ENCODE results near the gene EHMT1.
"Not testable (repeated sequence)": the region's sequence is repeated elsewhere in the genome, so short reads cannot be mapped to it uniquely, and the experiment has no call there.

EHMT1 gene

DNA sequence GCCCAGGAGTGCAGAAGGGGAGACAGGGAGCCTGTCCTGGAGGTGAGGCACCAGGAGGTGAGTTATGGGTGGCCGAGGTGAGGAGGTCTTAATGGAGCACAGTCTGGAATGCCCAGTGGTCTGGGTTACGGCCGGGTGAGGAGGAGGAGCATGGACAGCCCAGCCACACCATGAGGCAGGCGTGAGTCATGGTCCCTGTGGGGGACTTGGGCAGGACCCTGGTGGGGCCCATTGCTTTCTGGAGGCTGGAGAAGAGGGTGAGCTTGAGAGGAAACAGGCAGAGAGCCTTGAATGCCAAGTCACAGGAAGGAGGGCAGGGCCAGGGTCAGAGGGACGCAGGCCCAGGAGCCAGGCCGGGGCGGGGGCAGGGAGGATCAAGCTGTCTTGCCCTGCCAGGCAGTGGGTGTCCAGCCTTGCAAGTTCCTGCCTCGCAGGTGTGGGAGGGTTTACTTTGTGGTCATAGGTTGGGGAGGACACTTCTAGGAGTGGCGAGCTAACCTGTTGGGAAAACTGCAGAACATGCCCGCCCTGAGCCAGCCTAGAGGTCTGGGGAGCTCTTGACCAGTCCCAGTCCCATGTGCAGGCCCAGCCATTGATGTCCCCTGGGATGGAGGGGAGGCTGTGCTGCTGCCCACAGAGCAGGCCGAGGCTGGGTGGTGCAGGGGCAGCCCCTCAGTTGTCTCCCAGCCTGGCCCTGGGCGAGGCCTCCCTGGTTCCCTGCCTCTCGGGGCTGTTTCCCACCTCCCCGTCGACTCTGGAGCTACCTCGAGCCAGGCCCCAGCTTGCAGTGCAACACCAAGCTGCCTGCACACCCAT lies 261.6 kb downstream of the EHMT1 start:
- no peak for TF ChIP-seq CTCF (IDR thresholded peaks at IDR 0.05; ENCODE audit: low read depth, low read length, missing control alignments)
- in situ Hi-C loops (cut with HindIII; ENCODE audit: low pct_ligation_motif_present, low sequenced_read_pairs) = no loop called here
- H3K27me3 ChIP-seq (replicated peaks) = no peaks in the 10 kb centered on the region
- H3K27ac ChIP-seq = no peak overlapping the region
- DNase-seq = no peak
- no peak overlapping the region for H3K4me3 ChIP-seq (ENCODE audit: low read depth, low read length)
- no peaks in the 10 kb centered on the region for H3K36me3 ChIP-seq (replicated peaks)

DNA sequence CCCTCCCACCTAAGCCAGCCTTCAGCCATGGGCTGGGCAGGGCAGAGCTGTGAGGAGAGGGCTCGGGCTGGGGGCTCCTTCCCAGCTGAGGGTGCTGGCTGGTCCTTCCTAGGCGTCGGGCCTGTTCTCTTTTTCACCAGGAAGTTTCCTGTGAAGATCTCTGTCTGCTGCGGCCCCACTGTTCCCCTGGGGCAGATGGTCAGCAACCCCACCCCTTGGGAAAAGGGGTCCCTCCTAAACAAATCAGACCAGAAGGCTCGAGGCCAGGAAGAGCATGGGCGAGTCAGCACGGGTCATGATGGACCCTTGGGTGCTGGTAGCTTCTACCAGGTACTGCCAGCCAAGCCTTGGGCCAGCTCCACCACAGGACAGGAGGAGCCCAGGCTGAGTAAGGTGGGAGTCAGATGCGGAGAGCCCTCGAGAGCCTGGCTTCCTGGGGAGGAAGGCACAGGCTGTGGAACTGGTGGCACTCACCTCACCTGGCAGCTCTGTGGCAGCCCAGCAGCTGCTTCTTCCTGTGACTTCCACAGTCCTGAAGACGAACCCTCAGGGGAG lies 262.2 kb downstream of the EHMT1 start:
- Histone ChIP-seq H3K4me3 (ENCODE audit: low read depth, low read length) (no peak overlapping the region), H3K36me3 (replicated peaks) (no peaks in the 10 kb centered on the region), H3K27ac (no peak overlapping the region), H3K27me3 (replicated peaks) (no peaks in the 10 kb centered on the region)
- in situ Hi-C loops (cut with HindIII; ENCODE audit: low pct_ligation_motif_present, low sequenced_read_pairs) = no loop called here
- DNase-seq = no peak
- no peak for TF ChIP-seq CTCF (IDR thresholded peaks at IDR 0.05; ENCODE audit: low read depth, low read length, missing control alignments)

DNA sequence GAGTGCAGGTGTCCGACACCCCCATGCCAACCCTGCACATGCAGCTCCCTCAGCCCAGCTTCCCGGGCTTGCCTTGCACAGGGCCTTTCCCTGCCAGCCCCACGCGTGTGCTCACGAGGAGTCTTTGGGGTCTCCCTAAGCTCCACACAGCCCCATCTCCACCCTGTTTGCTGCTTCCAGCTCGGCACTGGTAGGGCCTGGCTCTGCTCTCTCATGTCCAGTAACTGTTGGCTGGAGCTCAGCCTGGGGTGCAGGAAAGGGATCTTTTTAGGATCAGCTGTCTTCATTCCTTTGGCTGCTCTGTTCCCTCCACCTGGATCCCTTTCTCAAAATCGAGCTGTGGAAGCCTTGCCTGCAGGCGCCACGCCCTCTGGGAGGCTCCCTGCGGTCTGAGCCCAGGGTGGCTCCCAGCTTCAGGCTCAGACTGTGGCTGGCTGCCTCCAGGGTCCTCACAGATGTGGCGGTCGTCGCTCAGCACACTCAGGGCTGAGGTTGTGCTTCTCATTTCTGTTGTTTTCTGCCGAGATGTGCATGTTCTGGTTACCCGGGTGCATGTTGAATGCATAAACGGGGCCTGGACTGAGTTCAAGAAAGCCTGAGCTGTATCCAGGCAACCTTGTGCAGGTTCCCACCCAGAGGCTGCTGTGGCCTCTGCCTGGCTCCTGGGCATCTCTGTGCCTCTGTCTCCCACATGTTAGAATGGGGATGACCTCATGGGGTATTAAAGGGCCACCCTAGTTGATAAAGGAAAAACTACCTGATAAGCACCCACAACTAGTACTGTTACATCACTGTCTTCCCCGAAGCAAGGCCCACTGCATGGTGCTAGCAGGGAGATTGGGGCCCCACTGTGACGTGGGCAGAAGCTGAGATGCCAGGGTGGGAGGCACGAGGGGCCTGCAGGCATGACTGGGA lies 263.0 kb downstream of the EHMT1 start:
- no peaks in the 10 kb centered on the region for H3K27me3 ChIP-seq (replicated peaks)
- no peak for DNase-seq
- no peak overlapping the region for H3K4me3 ChIP-seq (ENCODE audit: low read depth, low read length)
- H3K27ac ChIP-seq = no peak overlapping the region
- H3K36me3 ChIP-seq (replicated peaks) = no peaks in the 10 kb centered on the region
- in situ Hi-C loops (cut with HindIII; ENCODE audit: low pct_ligation_motif_present, low sequenced_read_pairs) = no loop called here
- TF ChIP-seq CTCF (IDR thresholded peaks at IDR 0.05; ENCODE audit: low read depth, low read length, missing control alignments) = no peak

DNA sequence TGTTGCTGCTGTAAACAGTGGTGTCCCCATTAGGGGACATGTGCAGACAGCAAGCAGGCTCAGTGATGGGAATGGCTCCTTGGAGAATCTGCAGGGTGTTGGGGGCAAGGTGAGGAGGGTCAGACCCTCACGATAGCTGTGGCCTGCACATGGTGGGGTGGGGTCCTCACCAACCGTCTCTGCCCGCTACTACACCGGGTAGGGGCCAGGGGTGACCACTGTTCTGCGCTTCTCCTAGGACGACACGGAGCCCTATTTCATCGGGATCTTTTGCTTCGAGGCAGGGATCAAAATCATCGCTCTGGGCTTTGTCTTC lies 263.7 kb downstream of the EHMT1 start:
- no peak overlapping the region for H3K4me3 ChIP-seq (ENCODE audit: low read depth, low read length)
- TF ChIP-seq CTCF (IDR thresholded peaks at IDR 0.05; ENCODE audit: low read depth, low read length, missing control alignments) = no peak
- H3K27me3 ChIP-seq (replicated peaks) = no peaks in the 10 kb centered on the region
- H3K36me3 ChIP-seq (replicated peaks) = no peaks in the 10 kb centered on the region
- no peak for DNase-seq
- in situ Hi-C loops (cut with HindIII; ENCODE audit: low pct_ligation_motif_present, low sequenced_read_pairs) = no loop called here
- H3K27ac ChIP-seq = no peak overlapping the region

DNA sequence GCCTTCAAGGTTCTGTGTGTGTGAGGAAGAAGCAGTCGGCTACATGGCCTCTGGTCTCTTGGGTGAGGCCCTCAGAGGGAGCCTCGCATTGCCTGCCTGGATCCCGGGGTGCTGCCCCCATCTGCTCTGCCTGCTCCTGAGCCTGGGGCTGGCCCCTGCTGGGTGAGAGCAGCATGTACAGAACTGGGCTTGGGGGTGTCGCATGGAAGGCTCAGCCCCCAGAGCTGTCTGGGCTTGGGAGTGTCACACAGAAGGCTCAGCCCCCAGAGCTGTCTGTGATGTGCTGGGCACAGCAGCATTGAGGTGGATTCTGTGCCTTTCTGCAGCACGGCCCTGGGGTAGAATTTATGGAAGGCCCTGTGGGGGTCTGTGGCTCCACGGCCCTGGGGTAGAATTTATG lies 265.2 kb downstream of the EHMT1 start:
- in situ Hi-C loops (cut with HindIII; ENCODE audit: low pct_ligation_motif_present, low sequenced_read_pairs); H3K27ac ChIP-seq; H3K4me3 ChIP-seq (ENCODE audit: low read depth, low read length); H3K36me3 ChIP-seq (replicated peaks); H3K27me3 ChIP-seq (replicated peaks); DNase-seq: not testable (repeated sequence)

DNA sequence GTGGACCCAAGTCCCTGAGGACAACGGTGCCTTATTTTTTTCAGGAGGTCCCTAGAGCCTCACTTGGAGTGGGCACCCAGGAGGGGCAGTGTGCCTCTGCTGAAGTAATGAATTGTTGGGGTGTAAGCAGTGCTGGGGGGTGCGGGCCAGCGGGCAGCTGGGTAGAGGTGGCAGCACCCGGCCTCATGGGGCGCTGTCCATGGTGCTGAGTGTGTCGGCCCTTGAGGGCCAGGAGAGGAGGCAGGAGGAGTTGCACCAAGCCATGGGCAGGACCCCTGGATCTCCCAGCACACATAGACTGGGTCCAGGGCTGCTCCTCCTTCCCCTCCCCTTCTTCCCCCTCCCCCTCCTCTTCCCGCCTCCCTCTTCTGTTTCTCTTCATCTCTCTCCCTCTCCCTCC lies 265.7 kb downstream of the EHMT1 start:
- H3K4me3 ChIP-seq (ENCODE audit: low read depth, low read length); H3K36me3 ChIP-seq (replicated peaks); H3K27me3 ChIP-seq (replicated peaks); in situ Hi-C loops (cut with HindIII; ENCODE audit: low pct_ligation_motif_present, low sequenced_read_pairs); H3K27ac ChIP-seq; DNase-seq: not testable (repeated sequence)

GRCh38 chr9:137885121-137885520 lies 266.3 kb downstream of the EHMT1 start:
- H3K27me3 ChIP-seq (replicated peaks); DNase-seq; in situ Hi-C loops (cut with HindIII; ENCODE audit: low pct_ligation_motif_present, low sequenced_read_pairs); H3K27ac ChIP-seq; H3K36me3 ChIP-seq (replicated peaks); H3K4me3 ChIP-seq (ENCODE audit: low read depth, low read length): not testable (repeated sequence)

Measured in brain microvascular endothelial cell (primary cell).